KMS-11 (cell line): ENCODE measurements around the gene GPR35.

Experiments
- H2AFZ ChIP-seq: fragments of 200-600 bp; sonication (generic); 2 replicates; pipeline ENCODE4 v1.6.1; 2016; ENCODE audit warnings: antibody characterized with exemption, mixed run types, low read depth
- H3K27ac ChIP-seq: fragments of 200-600 bp; sonication (generic); 2 replicates; pipeline ENCODE4 v1.6.1; 2016; ENCODE audit warnings: mild to moderate bottlenecking, mixed run types
- H3K27me3 ChIP-seq: fragments of 200-600 bp; sonication (generic); 2 replicates; pipeline ENCODE4 v1.6.1; 2017; ENCODE audit warnings: mild to moderate bottlenecking, low read depth, mixed run types, moderate library complexity; ENCODE audit not compliant: insufficient read depth
- H3K36me3 ChIP-seq: fragments of 200-600 bp; sonication (generic); 2 replicates; pipeline ENCODE4 v1.6.1; 2017; ENCODE audit warnings: mild to moderate bottlenecking, mixed run types; ENCODE audit not compliant: insufficient read depth
- H3K4me1 ChIP-seq: fragments of 200-600 bp; sonication (generic); 2 replicates; pipeline ENCODE4 v1.6.1; 2016; ENCODE audit warnings: mild to moderate bottlenecking, low read depth, mixed run types; ENCODE audit not compliant: poor library complexity, severe bottlenecking
- H3K4me2 ChIP-seq: fragments of 200-600 bp; sonication (generic); 2 replicates; pipeline ENCODE4 v1.7.0; 2016; ENCODE audit warnings: mild to moderate bottlenecking, mixed run types
- H3K4me3 ChIP-seq: fragments of 200-600 bp; sonication (generic); IDR thresholded peaks from 2 replicates; pipeline ENCODE4 v1.6.1; 2017; ENCODE audit warnings: low read depth, low read length, mixed read lengths; ENCODE audit not compliant: insufficient read depth
- H3K79me2 ChIP-seq: fragments of 200-600 bp; sonication (generic); 2 replicates; pipeline ENCODE4 v1.6.1; 2016; ENCODE audit warnings: low read depth, mixed run types; ENCODE audit not compliant: insufficient read depth
- H3K9ac ChIP-seq: fragments of 200-600 bp; sonication (generic); 2 replicates; pipeline ENCODE4 v1.6.1; 2016; ENCODE audit warnings: mild to moderate bottlenecking, mixed run types
- H4K20me1 ChIP-seq: fragments of 200-600 bp; sonication (generic); 2 replicates; pipeline ENCODE4 v1.6.1; 2016; ENCODE audit warnings: mild to moderate bottlenecking, mixed run types; ENCODE audit not compliant: insufficient read depth
- TF ChIP-seq, protein P1 (sequence below): fragments of 200-600 bp; sonication (generic); conservative IDR thresholded peaks from 2 replicates; pipeline ENCODE4 v1.6.1; 2017; ENCODE audit warnings: low read depth, mild to moderate bottlenecking, antibody characterized with exemption, low read length, moderate library complexity, mixed read lengths

GPR35 gene

DNA sequence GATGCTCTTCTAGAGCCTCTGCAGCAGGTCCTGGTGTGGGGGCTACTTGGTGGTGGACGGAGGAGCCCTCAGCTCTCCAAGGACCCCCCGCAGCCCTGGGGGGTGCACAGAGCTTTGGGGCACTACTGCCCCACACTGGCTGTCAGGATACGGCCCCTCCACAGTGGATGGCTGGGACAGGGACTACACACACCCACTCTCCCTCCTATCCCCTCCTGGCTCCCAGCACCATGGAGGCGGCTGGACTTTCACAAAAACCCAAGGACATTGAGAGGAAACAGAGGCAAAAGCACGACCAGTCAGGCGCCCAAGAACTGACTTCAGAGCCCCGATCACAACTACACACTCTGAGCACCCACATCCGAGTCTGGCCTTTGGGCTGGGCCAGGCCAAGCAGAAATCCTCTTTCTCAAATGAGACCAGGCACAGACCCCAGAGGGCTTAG lies 12.6 kb downstream of the GPR35 start:
- H3K27me3 ChIP-seq: peaks cover 12% of the 10 kb centered on the region; the same call in 1 of the 2 replicates
- no peaks in the 10 kb centered on the region for H3K36me3 ChIP-seq
- no peaks in the 10 kb centered on the region for H3K4me1 ChIP-seq
- no peak overlapping the region for H2AFZ ChIP-seq
- no peak overlapping the region for H3K27ac ChIP-seq
- H3K4me3 ChIP-seq: no peak overlapping the region
- no peaks in the 10 kb centered on the region for H4K20me1 ChIP-seq
- TF ChIP-seq, protein P1, sequence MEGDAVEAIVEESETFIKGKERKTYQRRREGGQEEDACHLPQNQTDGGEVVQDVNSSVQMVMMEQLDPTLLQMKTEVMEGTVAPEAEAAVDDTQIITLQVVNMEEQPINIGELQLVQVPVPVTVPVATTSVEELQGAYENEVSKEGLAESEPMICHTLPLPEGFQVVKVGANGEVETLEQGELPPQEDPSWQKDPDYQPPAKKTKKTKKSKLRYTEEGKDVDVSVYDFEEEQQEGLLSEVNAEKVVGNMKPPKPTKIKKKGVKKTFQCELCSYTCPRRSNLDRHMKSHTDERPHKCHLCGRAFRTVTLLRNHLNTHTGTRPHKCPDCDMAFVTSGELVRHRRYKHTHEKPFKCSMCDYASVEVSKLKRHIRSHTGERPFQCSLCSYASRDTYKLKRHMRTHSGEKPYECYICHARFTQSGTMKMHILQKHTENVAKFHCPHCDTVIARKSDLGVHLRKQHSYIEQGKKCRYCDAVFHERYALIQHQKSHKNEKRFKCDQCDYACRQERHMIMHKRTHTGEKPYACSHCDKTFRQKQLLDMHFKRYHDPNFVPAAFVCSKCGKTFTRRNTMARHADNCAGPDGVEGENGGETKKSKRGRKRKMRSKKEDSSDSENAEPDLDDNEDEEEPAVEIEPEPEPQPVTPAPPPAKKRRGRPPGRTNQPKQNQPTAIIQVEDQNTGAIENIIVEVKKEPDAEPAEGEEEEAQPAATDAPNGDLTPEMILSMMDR: no peak
- no peak overlapping the region for H3K9ac ChIP-seq
- H3K79me2 ChIP-seq: no peaks in the 10 kb centered on the region
- H3K4me2 ChIP-seq: no peak overlapping the region

DNA sequence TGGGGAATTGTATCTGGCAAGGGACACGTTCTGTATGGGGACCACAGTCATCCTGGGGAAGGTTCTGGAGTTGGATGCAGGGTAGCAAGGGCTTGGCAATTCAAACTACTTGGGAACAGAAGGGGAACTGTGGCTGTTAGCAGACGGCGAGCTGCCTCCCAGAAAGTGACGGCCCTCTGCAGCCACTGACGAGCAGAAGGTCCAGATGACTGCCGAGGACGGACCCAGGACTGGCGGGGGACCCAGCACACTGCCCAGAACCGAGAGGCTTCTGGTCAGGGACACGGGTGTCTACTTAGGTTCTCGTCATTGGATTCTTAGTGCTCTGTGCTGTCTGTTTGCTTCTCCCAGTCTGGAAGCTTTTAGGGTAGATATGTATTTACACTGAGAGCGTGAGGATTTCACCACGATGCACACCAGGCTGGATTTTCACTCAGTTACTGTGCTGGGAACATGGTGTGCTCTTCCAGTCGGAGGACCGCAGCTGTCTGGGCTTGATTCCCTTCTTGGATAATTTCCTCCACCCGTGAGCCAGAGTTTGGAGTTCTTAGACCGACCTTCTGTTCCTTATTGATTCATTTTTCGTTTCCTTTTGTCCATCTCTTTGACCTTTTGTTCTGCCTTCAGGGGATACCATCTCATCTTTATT lies 13.4 kb downstream of the GPR35 start:
- H3K79me2 ChIP-seq: no peaks in the 10 kb centered on the region
- H3K27ac ChIP-seq: no peak overlapping the region
- H3K27me3 ChIP-seq: peaks cover 14% of the 10 kb centered on the region; the same call in 1 of the 2 replicates
- H3K4me2 ChIP-seq: no peak overlapping the region
- no peaks in the 10 kb centered on the region for H3K4me1 ChIP-seq
- no peak overlapping the region for H3K9ac ChIP-seq
- H3K4me3 ChIP-seq: no peak overlapping the region
- H4K20me1 ChIP-seq: no peaks in the 10 kb centered on the region
- no peak overlapping the region for H2AFZ ChIP-seq
- TF ChIP-seq, protein P1: no peak
- H3K36me3 ChIP-seq: no peaks in the 10 kb centered on the region

DNA sequence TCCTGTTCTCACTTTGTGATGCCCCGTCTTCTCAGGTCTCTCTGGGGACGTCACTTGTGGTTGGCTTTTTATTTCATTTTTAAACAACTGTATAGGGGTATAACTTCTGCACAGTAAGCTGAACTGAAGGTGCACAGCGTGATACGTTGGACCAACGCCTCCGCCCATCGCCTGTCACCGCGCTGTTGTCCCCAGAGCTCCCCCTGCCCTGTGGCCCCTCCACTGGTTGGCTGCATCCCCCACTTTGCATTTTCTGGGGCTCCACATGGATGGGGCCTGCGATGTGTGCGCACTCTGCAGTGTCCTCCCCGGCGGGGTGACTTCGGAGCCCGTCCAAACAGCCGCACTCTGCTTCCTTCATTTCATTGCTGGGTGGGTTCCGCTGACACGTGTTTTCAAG lies 14.3 kb downstream of the GPR35 start:
- no peaks in the 10 kb centered on the region for H3K4me1 ChIP-seq
- H3K79me2 ChIP-seq: no peaks in the 10 kb centered on the region
- H3K4me2 ChIP-seq: no peak overlapping the region
- H3K4me3 ChIP-seq: no peak overlapping the region
- no peaks in the 10 kb centered on the region for H3K36me3 ChIP-seq
- peaks cover 20% of the 10 kb centered on the region; the same call in 1 of the 2 replicates for H3K27me3 ChIP-seq
- no peak overlapping the region for H3K27ac ChIP-seq
- no peaks in the 10 kb centered on the region for H4K20me1 ChIP-seq
- H3K9ac ChIP-seq: no peak overlapping the region
- TF ChIP-seq, protein P1: no peak
- no peak overlapping the region for H2AFZ ChIP-seq

DNA sequence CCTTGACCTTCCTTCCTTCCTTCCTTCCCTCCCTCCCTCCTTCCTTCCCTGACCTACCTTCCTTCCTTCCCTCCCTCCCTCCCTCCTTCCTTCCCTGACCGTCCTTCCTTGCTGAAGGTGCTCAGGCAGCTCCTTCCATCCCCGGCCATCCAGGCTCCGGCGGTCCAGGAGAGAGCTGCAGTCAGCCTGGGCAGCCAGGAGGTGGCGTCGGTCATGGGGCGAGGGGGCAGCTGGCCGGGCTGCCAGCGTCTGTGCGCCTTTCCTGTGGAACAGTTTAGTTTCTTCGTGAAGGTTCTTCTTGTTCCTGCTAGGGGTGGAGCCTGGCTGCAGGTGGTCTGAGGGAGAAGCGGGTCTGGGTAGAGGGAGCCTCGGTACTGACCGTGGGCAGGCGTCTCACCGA lies 15.7 kb downstream of the GPR35 start:
- TF ChIP-seq, protein P1: no peak
- H3K27ac ChIP-seq: no peak overlapping the region
- H3K27me3 ChIP-seq: peaks cover 20% of the 10 kb centered on the region; the same call in 1 of the 2 replicates
- no peak overlapping the region for H3K9ac ChIP-seq
- H3K79me2 ChIP-seq: no peaks in the 10 kb centered on the region
- H3K4me3 ChIP-seq: no peak overlapping the region
- no peak overlapping the region for H3K4me2 ChIP-seq
- H3K4me1 ChIP-seq: no peaks in the 10 kb centered on the region
- H4K20me1 ChIP-seq: no peaks in the 10 kb centered on the region
- no peak overlapping the region for H2AFZ ChIP-seq
- no peaks in the 10 kb centered on the region for H3K36me3 ChIP-seq
